IMR-90 (cell line): ENCODE measurements around the gene ZFHX3. TPM values are rescaled to one million over a fixed set of nuclear protein-coding genes. Genes with fewer than 3 reads are reported as not detected.

Experiments
- ATAC-seq: fragments of 200-7000 bp; cut with Tn5 transposase; 2 replicates; pipeline ENCODE4 v1.9.1; 2020; ENCODE audit warnings: low read depth, mild to moderate bottlenecking, moderate library complexity
- BruUV-seq: library from RNA; stranded (reverse); fragments of 400-500 nt; replicated peaks from 2 replicates; lab custom pipeline; 2021; lab: Mats Ljungman, UMichigan
- CTCF ChIA-PET: fragments of 300-600 bp; formaldehyde crosslinking; extraction: SDS; loops from one replicate; lab custom pipeline; 2021; ENCODE audit warnings: antibody characterized with exemption; lab: Yijun Ruan, JAX
- POLR2A ChIA-PET: fragments of 300-600 bp; sonication (Branson Sonifier 250); formaldehyde crosslinking; loops from one replicate; lab custom pipeline; 2022; ENCODE audit warnings: antibody characterized with exemption; ENCODE audit not compliant: unreplicated experiment; lab: Charles Lee
- DNase-seq: peaks from one replicate; pipeline ENCODE4 v3.0.0; 2013
- H2AFZ ChIP-seq: replicated peaks from 2 replicates; pipeline ENCODE3; 2013; ENCODE audit warnings: low read length, mild to moderate bottlenecking; ENCODE audit not compliant: poor library complexity
- H2AK5ac ChIP-seq: 2 replicates; pipeline ENCODE4 v1.6.1; 2013; ENCODE audit warnings: low read depth, low read length, inconsistent platforms
- H2AK9ac ChIP-seq: replicated peaks from 2 replicates; pipeline ENCODE3; 2013; ENCODE audit warnings: mild to moderate bottlenecking, low read depth, low read length, moderate library complexity; ENCODE audit not compliant: poor library complexity
- H2BK120ac ChIP-seq: 2 replicates; pipeline ENCODE4 v1.6.1; 2013; ENCODE audit warnings: low read depth, low read length, inconsistent platforms
- H2BK15ac ChIP-seq: 3 replicates; pipeline ENCODE4 v1.6.1; 2013; ENCODE audit warnings: low read depth, low read length, inconsistent platforms
- H2BK20ac ChIP-seq: 2 replicates; pipeline ENCODE4 v1.6.1; 2013; ENCODE audit warnings: low read depth, mild to moderate bottlenecking, inconsistent platforms, low read length, moderate library complexity
- H2BK5ac ChIP-seq: 2 replicates; pipeline ENCODE4 v1.6.1; 2013; ENCODE audit warnings: mild to moderate bottlenecking, low read depth, low read length, inconsistent platforms; ENCODE audit not compliant: poor library complexity, severe bottlenecking
- H3K14ac ChIP-seq: replicated peaks from 2 replicates; pipeline ENCODE4 v1.6.1; 2013; ENCODE audit warnings: low read depth, low read length, inconsistent platforms
- H3K18ac ChIP-seq: 2 replicates; pipeline ENCODE4 v1.6.1; 2013; ENCODE audit warnings: low read depth, low read length, control low read depth
- H3K23ac ChIP-seq: 2 replicates; pipeline ENCODE4 v1.6.1; 2013; ENCODE audit warnings: low read depth, low read length, inconsistent platforms
- H3K27ac ChIP-seq: 2 replicates; pipeline ENCODE4 v1.5.1; 2013; ENCODE audit warnings: mild to moderate bottlenecking, control low read depth, low read length; ENCODE audit not compliant: insufficient read depth
- H3K27me3 ChIP-seq: 2 replicates; pipeline ENCODE4 v1.6.1; 2013; ENCODE audit warnings: low read length; ENCODE audit not compliant: control insufficient read depth, insufficient read depth
- H3K36me3 ChIP-seq: 2 replicates; pipeline ENCODE4 v1.6.1; 2013; ENCODE audit warnings: low read length, mixed read lengths; ENCODE audit not compliant: control insufficient read depth, insufficient read depth
- H3K4ac ChIP-seq: 2 replicates; pipeline ENCODE4 v1.6.1; 2013; ENCODE audit warnings: low read depth, low read length, inconsistent platforms
- H3K4me1 ChIP-seq: 2 replicates; pipeline ENCODE4 v1.6.1; 2013; ENCODE audit warnings: low read length, mixed read lengths; ENCODE audit not compliant: control insufficient read depth, insufficient read depth
- H3K4me2 ChIP-seq: 2 replicates; pipeline ENCODE4 v1.6.1; 2013; ENCODE audit warnings: low read depth, mild to moderate bottlenecking, control low read depth, low read length, moderate library complexity
- H3K4me3 ChIP-seq: 2 replicates; pipeline ENCODE4 v1.5.1; 2013; ENCODE audit warnings: low read depth, mild to moderate bottlenecking, control low read depth, low read length, moderate library complexity; ENCODE audit not compliant: insufficient read depth
- H3K56ac ChIP-seq: 2 replicates; pipeline ENCODE4 v1.6.1; 2013; ENCODE audit warnings: low read length, inconsistent platforms; ENCODE audit not compliant: insufficient read depth; ENCODE audit errors: extremely low read depth
- H3K79me1 ChIP-seq, 2 experiments: 2 replicates each; pipeline ENCODE4 v1.6.1; 2013; ENCODE audit warnings: low read length in 2 of 2, inconsistent platforms in 1 of 2, low read depth in 1 of 2
- H3K9ac ChIP-seq: 2 replicates; pipeline ENCODE4 v1.6.1; 2013; ENCODE audit warnings: low read depth, low read length, control low read depth
- H3K9me1 ChIP-seq: 2 replicates; pipeline ENCODE4 v1.6.1; 2013; ENCODE audit warnings: low read length, inconsistent platforms; ENCODE audit not compliant: insufficient read depth
- H3K9me3 ChIP-seq: 2 replicates; pipeline ENCODE4 v1.6.1; 2013; ENCODE audit warnings: low read length; ENCODE audit not compliant: control insufficient read depth, insufficient read depth
- H4K20me1 ChIP-seq: 2 replicates; pipeline ENCODE4 v1.6.1; 2013; ENCODE audit warnings: low read length, inconsistent platforms; ENCODE audit not compliant: insufficient read depth
- H4K5ac ChIP-seq: 2 replicates; pipeline ENCODE4 v1.6.1; 2013; ENCODE audit warnings: mild to moderate bottlenecking, low read depth, low read length, control low read depth
- H4K8ac ChIP-seq, 2 experiments: 2 replicates each; pipeline ENCODE4 v1.6.1; 2013; ENCODE audit warnings: low read depth in 2 of 2, low read length in 2 of 2, control low read depth in 1 of 2, inconsistent platforms in 1 of 2
- H4K91ac ChIP-seq: 2 replicates; pipeline ENCODE4 v1.6.1; 2013; ENCODE audit warnings: low read depth, low read length, inconsistent platforms; ENCODE audit not compliant: insufficient read depth
- BHLHE40 ChIP-seq: fragments of 150-350 bp; IDR thresholded peaks from 2 replicates; pipeline ENCODE4 v1.6.1; 2016; ENCODE audit warnings: mild to moderate bottlenecking, low read depth, low read length
- CEBPB ChIP-seq: IDR thresholded peaks from 2 replicates; pipeline ENCODE4 v1.6.1; 2012; ENCODE audit warnings: low read depth, low read length, improper control_type of control experiment
- CHD1 ChIP-seq: IDR thresholded peaks from 2 replicates; pipeline ENCODE4 v1.6.1; 2012; ENCODE audit warnings: low read depth, low read length, improper control_type of control experiment
- CTCF ChIP-seq: conservative IDR thresholded peaks from 2 replicates; pipeline ENCODE4 v1.5.1; 2012; ENCODE audit warnings: mild to moderate bottlenecking, low read depth, low read length, improper control_type of control experiment
- ELK1 ChIP-seq: fragments of 150-350 bp; IDR thresholded peaks from 2 replicates; pipeline ENCODE4 v1.6.1; 2016; ENCODE audit warnings: low read depth, mild to moderate bottlenecking, low read length, moderate library complexity, borderline replicate concordance
- FOS ChIP-seq: fragments of 150-350 bp; IDR thresholded peaks from 2 replicates; pipeline ENCODE4 v1.6.1; 2016; ENCODE audit warnings: low read depth, low read length
- MAZ ChIP-seq: IDR thresholded peaks from 2 replicates; pipeline ENCODE4 v1.6.1; 2012; ENCODE audit warnings: low read depth, mild to moderate bottlenecking, low read length, improper control_type of control experiment, moderate library complexity, borderline replicate concordance
- MXI1 ChIP-seq: IDR thresholded peaks from 2 replicates; pipeline ENCODE4 v1.6.1; 2012; ENCODE audit warnings: low read depth, mild to moderate bottlenecking, low read length, moderate library complexity, borderline replicate concordance
- NFE2L2 ChIP-seq: fragments of 150-350 bp; IDR thresholded peaks from 2 replicates; pipeline ENCODE4 v1.6.1; 2016; ENCODE audit warnings: low read depth, mild to moderate bottlenecking, low read length
- POLR2A ChIP-seq: IDR thresholded peaks from 2 replicates; pipeline ENCODE4 v1.6.1; 2012; ENCODE audit warnings: mild to moderate bottlenecking, low read depth, low read length
- RAD21 ChIP-seq: IDR thresholded peaks from 2 replicates; pipeline ENCODE4 v1.6.1; 2012; ENCODE audit warnings: low read length, improper control_type of control experiment
- RCOR1 ChIP-seq: IDR thresholded peaks from 2 replicates; pipeline ENCODE4 v1.6.1; 2012; ENCODE audit warnings: mild to moderate bottlenecking, low read length, improper control_type of control experiment; ENCODE audit not compliant: insufficient replicate concordance
- RFX5 ChIP-seq: IDR thresholded peaks from 2 replicates; pipeline ENCODE4 v1.8.0; 2012; ENCODE audit warnings: low read depth, mild to moderate bottlenecking, low read length, moderate library complexity
- SMC3 ChIP-seq: fragments of 150-350 bp; IDR thresholded peaks from 2 replicates; pipeline ENCODE4 v1.6.1; 2016; ENCODE audit warnings: low read depth, mild to moderate bottlenecking, antibody characterized with exemption, low read length, moderate library complexity
- USF2 ChIP-seq: fragments of 150-350 bp; IDR thresholded peaks from 2 replicates; pipeline ENCODE4 v1.6.1; 2017; ENCODE audit warnings: mild to moderate bottlenecking, antibody characterized with exemption, low read length, low read depth
- WGBS, 2 experiments: methylation state at CpG; one replicate each; pipeline versions ENCODE4 v1.1.5 to v1.1.7; 2013; ENCODE audit warnings: missing lambda C conversion rate in 2 of 2; ENCODE audit not compliant: insufficient read length in 1 of 2; ENCODE audit errors: extremely low coverage in 2 of 2; 5-methylcytosine and 5-hydroxymethylcytosine counted together
- dilution Hi-C: fragments of 300-500 bp; cut with HindIII; formaldehyde crosslinking; loops from one replicate; pipeline ENCODE4 v1.14.3; 2018; ENCODE audit warnings: low sequenced_read_pairs; ENCODE audit not compliant: unreplicated experiment
- in situ Hi-C: fragments of 300-500 bp; cut with MboI; formaldehyde crosslinking; loops from 3 replicates; pipeline ENCODE4 v1.14.3; 2019; ENCODE audit warnings: low sequenced_read_pairs, inconsistent platforms, mixed read lengths
- intact Hi-C: fragments of 100-400 bp; cut with micrococcal nuclease; formaldehyde crosslinking; loops from 2 replicates; pipeline ENCODE4 v1.10.0; 2022
- polyA plus RNA-seq, 3 experiments: library from polyadenylated mRNA; depleted of rRNA; stranded (reverse); fragments of >200 nt; gene quantifications; 2 replicates each; pipeline ENCODE4 v1.2.3, GENCODE V29; 2012; ENCODE audit warnings: low replicate concordance in 1 of 3
- total RNA-seq: library from RNA; depleted of rRNA; stranded (reverse); fragments of >200 nt; gene quantifications from 2 replicates; pipeline ENCODE4 v1.2.3, GENCODE V29; 2012

The ZFHX3 gene
- total and polyA plus RNA-seq, 2 of the 4 experiments (the other 2 are of a cell fraction), result 1.4 to 1.7 TPM

DNA sequence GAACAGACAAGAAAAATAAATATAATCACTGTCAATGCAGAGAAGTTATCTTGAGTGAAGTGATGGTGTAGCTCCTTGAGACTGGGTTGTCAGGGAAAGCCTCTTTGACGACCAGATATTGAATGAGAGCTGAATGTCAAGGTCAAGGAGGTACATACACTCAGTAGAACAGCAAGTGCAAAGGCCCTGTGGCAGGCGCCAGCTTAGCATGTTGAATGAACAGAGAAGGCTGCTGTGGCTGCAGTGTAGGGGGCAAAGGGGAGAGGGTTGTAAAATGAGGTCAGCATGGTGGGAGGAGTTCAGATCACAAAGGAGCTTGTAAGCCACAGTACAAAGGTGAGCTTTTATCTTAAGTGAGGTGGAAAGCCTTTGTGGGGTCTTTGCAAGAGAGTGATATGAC, 111.5 kb downstream of the ZFHX3 start:
- Histone ChIP-seq H2AK9ac (no peak overlapping the region), H2BK15ac (no peak overlapping the region), H2BK5ac (no peak overlapping the region), H2BK120ac (no peak overlapping the region), H4K5ac (no peak overlapping the region), H3K9ac (no peak overlapping the region), H3K27me3 (no peaks in the 10 kb centered on the region), H3K27ac (no peak overlapping the region), H2AK5ac (peak overlapping the region; percentile 37; the same call in 1 of the 2 replicates), H3K4me2 (no peak overlapping the region), H3K18ac (no peak overlapping the region), H3K4ac (no peak overlapping the region), H3K23ac (no peak overlapping the region; the same call in 1 of the 2 replicates), H3K9me1 (peaks cover 12% of the 10 kb centered on the region), H3K4me1 (peaks cover 16% of the 10 kb centered on the region), H3K56ac (no peak overlapping the region), H3K14ac (no peak overlapping the region), H3K36me3 (peaks cover 3% of the 10 kb centered on the region; the same call in 1 of the 2 replicates), H3K4me3 (no peak overlapping the region), H2BK20ac (no peak overlapping the region), H4K8ac (no peak overlapping the region), H3K79me1 (peaks cover 44 to 72% of the 10 kb centered on the region in 2 experiments), H4K20me1 (peaks cover 48% of the 10 kb centered on the region), H2AFZ (no peak overlapping the region), H4K91ac (no peak overlapping the region), H3K9me3 (no peaks in the 10 kb centered on the region)
- intact Hi-C loops (loop anchor here (10.0 kb wide), 2 partner anchors 268 to 272 kb away; no protein-coding TSS in a partner anchor), in situ Hi-C loops (loop anchor here (10.0 kb wide), 1 partner anchor 272 kb away; no protein-coding TSS in a partner anchor), dilution Hi-C loops (loop anchor here (25.0 kb wide), 1 partner anchor 101 kb away; the partner anchor contains the start of gene ZFHX3)
- no TSS peak for BruUV-seq
- TF ChIP-seq USF2 (no peak), FOS (no peak), NFE2L2 (no peak), CEBPB (no peak), ELK1 (no peak), CHD1 (no peak), RFX5 (no peak), RAD21 (no peak), CTCF (no peak), MAZ (no peak), MXI1 (no peak), SMC3 (no peak), RCOR1 (no peak), POLR2A (no peak), BHLHE40 (no peak)
- 72% methylated on average over 2 of the region's 2 CpGs; no CpG with 5 or more reads in 1 of the 2 experiments for WGBS, 2 experiments
- DNase-seq (no peak), ATAC-seq (no peak)
- POLR2A ChIA-PET, result no interaction called here
- CTCF ChIA-PET, result no interaction called here
